Measurements from ENCODE around the gene DIP2C.

DNA sequence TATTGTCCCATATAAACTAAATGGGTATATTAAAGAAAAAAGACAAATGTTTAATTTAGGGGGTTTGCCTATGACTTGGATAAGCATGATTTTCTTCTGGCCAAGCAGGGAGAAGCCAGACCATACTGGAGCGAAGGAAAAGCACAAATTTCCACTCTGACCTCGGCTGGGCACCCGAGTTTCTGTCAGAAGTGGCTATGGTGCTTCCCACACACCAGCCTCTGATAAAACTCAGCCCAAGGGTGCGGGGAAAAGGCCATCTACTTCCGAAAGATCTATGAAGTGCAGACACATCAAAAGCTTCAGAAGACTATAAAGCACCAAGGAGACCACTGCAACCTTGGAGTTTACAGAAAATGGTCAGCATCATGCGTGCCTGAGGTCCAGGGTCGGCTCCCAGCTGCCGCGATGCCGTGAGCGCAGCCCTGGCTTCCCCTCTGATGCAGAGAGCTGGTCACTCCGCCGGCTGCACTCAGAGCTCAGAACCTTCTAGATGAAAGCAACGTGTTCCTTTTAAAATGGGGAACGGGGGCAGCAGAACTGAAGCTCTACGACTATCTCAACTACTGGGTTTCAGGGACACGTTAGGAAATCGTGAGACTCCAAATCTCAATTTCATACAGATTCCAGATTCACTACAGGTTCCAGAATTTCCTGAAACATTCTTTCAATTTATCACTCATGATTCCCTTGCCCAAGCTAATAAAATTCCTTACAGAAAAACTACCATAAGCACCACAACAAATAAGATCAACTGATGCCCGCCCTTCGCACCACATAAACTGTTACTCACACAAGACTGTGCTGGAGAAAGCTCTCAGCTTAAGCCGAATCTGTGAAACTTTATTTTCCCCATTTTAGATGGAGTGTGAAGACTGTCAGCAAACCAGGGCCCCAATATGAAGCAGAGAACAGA is 84.5 kb downstream of the DIP2C start:
- no peak for TF ChIP-seq POLR2A (IDR thresholded peaks at IDR 0.05)
- TF ChIP-seq, protein P1, sequence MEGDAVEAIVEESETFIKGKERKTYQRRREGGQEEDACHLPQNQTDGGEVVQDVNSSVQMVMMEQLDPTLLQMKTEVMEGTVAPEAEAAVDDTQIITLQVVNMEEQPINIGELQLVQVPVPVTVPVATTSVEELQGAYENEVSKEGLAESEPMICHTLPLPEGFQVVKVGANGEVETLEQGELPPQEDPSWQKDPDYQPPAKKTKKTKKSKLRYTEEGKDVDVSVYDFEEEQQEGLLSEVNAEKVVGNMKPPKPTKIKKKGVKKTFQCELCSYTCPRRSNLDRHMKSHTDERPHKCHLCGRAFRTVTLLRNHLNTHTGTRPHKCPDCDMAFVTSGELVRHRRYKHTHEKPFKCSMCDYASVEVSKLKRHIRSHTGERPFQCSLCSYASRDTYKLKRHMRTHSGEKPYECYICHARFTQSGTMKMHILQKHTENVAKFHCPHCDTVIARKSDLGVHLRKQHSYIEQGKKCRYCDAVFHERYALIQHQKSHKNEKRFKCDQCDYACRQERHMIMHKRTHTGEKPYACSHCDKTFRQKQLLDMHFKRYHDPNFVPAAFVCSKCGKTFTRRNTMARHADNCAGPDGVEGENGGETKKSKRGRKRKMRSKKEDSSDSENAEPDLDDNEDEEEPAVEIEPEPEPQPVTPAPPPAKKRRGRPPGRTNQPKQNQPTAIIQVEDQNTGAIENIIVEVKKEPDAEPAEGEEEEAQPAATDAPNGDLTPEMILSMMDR (IDR thresholded peaks at IDR 0.05): no peak

Measured in testis (tissue), 2 donors.